ENCODE results near the gene DCUN1D1. TPM values are rescaled to one million over a fixed set of nuclear protein-coding genes. Genes with fewer than 3 reads are reported as not detected.

Gene DCUN1D1
- total and polyA plus RNA-seq, 2 experiments from 2014 or later = 29.5 to 53.5 TPM

GRCh38 chr3:182965861-182966366 lies 14.4 kb downstream of the DCUN1D1 start:
- peaks cover 5% of the 10 kb centered on the region; the same call in 1 of the 2 replicates for H4K20me1 ChIP-seq (replicated peaks; ENCODE audit: insufficient read depth)
- ATAC-seq (peak; percentile 45), DNase-seq (ENCODE audit: low spot score) (no peak)
- H3K79me2 ChIP-seq (replicated peaks; ENCODE audit: insufficient read depth) = peaks cover 76% of the 10 kb centered on the region
- H3K4me1 Mint-ChIP-seq = peaks cover 33% of the 10 kb centered on the region
- peak overlapping the region; percentile 43; the same call in 1 of the 2 replicates for H3K27ac Mint-ChIP-seq
- H3K27me3 ChIP-seq (ENCODE audit: insufficient read depth) = no peaks in the 10 kb centered on the region
- no peaks in the 10 kb centered on the region for H3K36me3 ChIP-seq (ENCODE audit: insufficient read depth)
- no peak overlapping the region for H3K4me3 Mint-ChIP-seq
- no peaks in the 10 kb centered on the region for H3K9me2 ChIP-seq (ENCODE audit: insufficient read depth)
- TF ChIP-seq EZH2 (IDR thresholded peaks at IDR 0.05; ENCODE audit: low read depth, unreplicated experiment) (no peak), CTCF (conservative IDR thresholded peaks at IDR 0.05; ENCODE audit: low read depth in 2 of 2) (no peak), ZNF462 (CRISPR knock-in tag; IDR thresholded peaks at IDR 0.05) (no peak), ZNF331 (CRISPR knock-in tag; IDR thresholded peaks at IDR 0.05; ENCODE audit: low read depth) (no peak), JUNB (IDR thresholded peaks at IDR 0.05; ENCODE audit: unreplicated experiment) (no peak), EZH2phosphoT487 (IDR thresholded peaks at IDR 0.05; ENCODE audit: unreplicated experiment) (no peak), STAT1 (IDR thresholded peaks at IDR 0.05; ENCODE audit: unreplicated experiment) (no peak), REST (IDR thresholded peaks at IDR 0.05; ENCODE audit: unreplicated experiment) (no peak), POLR2AphosphoS5 (IDR thresholded peaks at IDR 0.05; ENCODE audit: low read depth) (no peak), NANOG (IDR thresholded peaks at IDR 0.05; ENCODE audit: borderline replicate concordance) (no peak), ZNF114 (CRISPR knock-in tag; IDR thresholded peaks at IDR 0.05) (no peak), CREB1 (CRISPR knock-in tag; IDR thresholded peaks at IDR 0.05; ENCODE audit: low read depth) (no peak), ETS1 (IDR thresholded peaks at IDR 0.05) (no peak)
- H3K9me3 Mint-ChIP-seq = no peaks in the 10 kb centered on the region
- peaks cover 2% of the 10 kb centered on the region for H3K27me3 Mint-ChIP-seq (ENCODE audit: insufficient read depth, low read depth, poor library complexity)
- no peak overlapping the region for H3K4me3 ChIP-seq
- no peak overlapping the region for H2AFZ ChIP-seq
- no peak overlapping the region for H3K27ac ChIP-seq (ENCODE audit: low read depth)
- H3K4me2 ChIP-seq = no peak overlapping the region
- H3K4me1 ChIP-seq (ENCODE audit: insufficient read depth) = peaks cover 25% of the 10 kb centered on the region
- peaks cover 3% of the 10 kb centered on the region; the same call in 1 of the 3 replicates for H3K36me3 Mint-ChIP-seq (ENCODE audit: low read depth)
- H3F3A ChIP-seq (replicated peaks; ENCODE audit: low read depth) = no peaks in the 10 kb centered on the region
